C4-2B (cell line): ENCODE measurements around the gene OR52I1.

Experiments
- H3K27ac ChIP-seq: fragments of 450-650 bp; 2 replicates; pipeline ENCODE4 v1.5.1; 2017
- CTCF ChIP-seq: fragments of 450-650 bp; conservative IDR thresholded peaks from 2 replicates; pipeline ENCODE4 v1.5.1; 2017; ENCODE audit warnings: mild to moderate bottlenecking
- ZFX ChIP-seq: fragments of 450-650 bp; IDR thresholded peaks from 2 replicates; pipeline ENCODE4 v1.6.1; 2017

Gene OR52I1

GRCh38 chr11:4611986-4612385, 18.1 kb downstream of the OR52I1 start:
- TF ChIP-seq ZFX (no peak), CTCF (no peak)
- no peak overlapping the region for H3K27ac ChIP-seq

GRCh38 chr11:4615856-4616444, 22.1 kb downstream of the OR52I1 start:
- TF ChIP-seq CTCF (no peak), ZFX (no peak)
- no peak overlapping the region for H3K27ac ChIP-seq

- no peak overlapping the region for H3K27ac ChIP-seq
- TF ChIP-seq CTCF (no peak), ZFX (no peak)
Observed at GRCh38 chr11:4619514-4619913, 25.7 kb downstream of the OR52I1 start.

GRCh38 chr11:4626207-4627099, 32.6 kb downstream of the OR52I1 start:
- no peak overlapping the region for H3K27ac ChIP-seq
- TF ChIP-seq CTCF (peak; percentile 82), ZFX (no peak)

GRCh38 chr11:4636136-4636535, 42.3 kb downstream of the OR52I1 start:
- TF ChIP-seq ZFX (no peak), CTCF (no peak)
- H3K27ac ChIP-seq: no peak overlapping the region

GRCh38 chr11:4636962-4637661, 43.3 kb downstream of the OR52I1 start, which contains the start of gene OR51D1:
OR51D1 (plus strand) TSS chr11:4637477; CDS start chr11:4639791, 2,314 bp downstream.
- TF ChIP-seq CTCF (peak; percentile 93), ZFX (no peak)
- peak within 1 kb of the TSS; percentile 9; the same call in 1 of the 2 replicates for H3K27ac ChIP-seq
